HG03039 (cell line): ENCODE data around the gene DNM2.
"Not testable (repeated sequence)": the region's sequence is repeated elsewhere in the genome, so short reads cannot be mapped to it uniquely, and the experiment has no call there.

ENCODE experiments used
- ATAC-seq: cut with Tn5 transposase; IDR thresholded peaks from one replicate; pipeline ENCODE4 v1.9.1; 2021; ENCODE audit warnings: mild to moderate bottlenecking, moderate library complexity; ENCODE audit not compliant: unreplicated experiment

Gene DNM2

GRCh38 chr19:10717356-10718204 lies at the start of gene DNM2:
Gene DNM2, plus strand, starts transcription at chr19:10718079. Its CDS starts 164 bp downstream, at chr19:10718243.
- peak; percentile 80 for ATAC-seq

DNA sequence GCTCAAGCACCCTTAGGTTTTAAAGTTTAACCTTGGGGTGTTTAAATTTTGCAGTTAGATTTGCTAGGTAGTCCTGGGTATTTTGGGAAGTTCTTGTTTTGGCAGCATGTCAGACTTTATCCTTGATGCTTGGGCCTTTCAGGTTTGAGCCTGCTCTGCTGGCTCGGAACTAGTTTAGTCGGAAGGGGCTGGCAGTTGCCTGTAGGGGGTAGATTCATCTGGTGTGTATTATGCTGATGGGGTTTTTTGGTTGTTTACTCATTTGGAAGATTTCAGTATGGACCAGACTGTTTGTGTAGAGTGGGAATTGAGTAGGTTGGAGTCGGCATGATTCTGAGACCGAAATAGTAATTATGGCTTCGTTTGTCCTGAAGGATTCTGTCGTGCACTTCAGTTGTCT lies 48.6 kb upstream of the DNM2 start:
- ATAC-seq, result no peak

DNA sequence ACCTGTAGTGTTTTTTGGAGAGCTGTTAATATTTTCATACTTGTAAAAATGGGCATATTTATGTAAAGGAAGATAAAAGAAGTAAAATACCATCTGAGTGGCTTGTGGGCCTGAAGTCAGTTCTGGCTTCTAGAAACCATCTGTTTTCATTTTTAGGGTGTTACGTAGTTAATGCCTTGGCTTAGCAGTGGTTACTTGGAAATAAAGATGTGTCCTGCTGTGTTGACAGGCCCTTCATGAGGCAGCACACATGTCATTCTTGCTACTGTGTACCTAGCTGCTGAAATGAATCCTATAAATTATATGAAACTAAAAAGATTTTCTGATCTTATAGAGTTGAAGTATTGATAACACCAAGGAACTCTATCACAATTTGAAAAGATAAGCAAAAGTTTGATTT lies 47.7 kb upstream of the DNM2 start:
- ATAC-seq, result no peak

- no peak for ATAC-seq
Observed at GRCh38 chr19:10670876-10671804, 46.7 kb upstream of the DNM2 start.

- not testable (repeated sequence) for ATAC-seq
Observed at GRCh38 chr19:10671922-10672321, 46.0 kb upstream of the DNM2 start.

DNA sequence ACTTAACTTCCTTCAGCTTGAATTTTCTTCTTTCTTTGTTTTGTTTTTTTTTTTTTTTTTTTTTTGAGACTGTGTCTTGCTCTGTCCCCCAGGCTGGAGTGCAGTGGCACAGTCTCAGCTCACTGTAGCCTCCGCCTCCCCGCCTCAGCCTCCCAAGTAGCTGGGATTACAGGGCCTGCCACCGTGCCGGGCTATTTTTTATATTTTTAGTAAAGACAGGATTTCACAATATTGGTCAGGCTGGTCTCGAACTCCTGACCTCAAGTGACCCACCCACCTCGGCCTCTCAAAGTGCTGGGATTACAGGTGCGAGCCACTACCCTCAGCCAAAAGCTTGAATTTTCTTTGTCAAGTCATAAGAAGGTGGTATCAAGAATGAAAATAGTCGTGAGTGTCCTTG lies 42.7 kb upstream of the DNM2 start:
- not testable (repeated sequence) for ATAC-seq

DNA sequence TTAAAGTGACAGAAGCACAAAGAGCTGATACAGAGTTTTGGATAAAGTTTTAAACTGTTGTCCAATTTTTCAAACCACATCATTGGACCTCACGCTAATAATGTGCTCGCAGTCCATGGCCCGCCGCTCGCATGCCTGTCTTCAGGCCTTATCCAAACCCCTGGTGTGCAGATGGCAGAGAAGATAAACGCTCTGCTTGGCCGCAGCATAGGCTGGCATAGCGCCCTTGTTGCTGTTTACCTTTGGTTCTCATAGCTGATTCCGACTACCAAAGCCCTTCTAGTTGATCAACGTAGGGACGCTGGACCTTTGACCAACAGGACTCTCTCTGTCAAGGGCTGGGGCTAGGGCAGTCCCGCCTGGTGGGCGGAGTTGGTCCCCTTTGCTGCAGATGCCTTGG lies 40.1 kb upstream of the DNM2 start:
- no peak for ATAC-seq

DNA sequence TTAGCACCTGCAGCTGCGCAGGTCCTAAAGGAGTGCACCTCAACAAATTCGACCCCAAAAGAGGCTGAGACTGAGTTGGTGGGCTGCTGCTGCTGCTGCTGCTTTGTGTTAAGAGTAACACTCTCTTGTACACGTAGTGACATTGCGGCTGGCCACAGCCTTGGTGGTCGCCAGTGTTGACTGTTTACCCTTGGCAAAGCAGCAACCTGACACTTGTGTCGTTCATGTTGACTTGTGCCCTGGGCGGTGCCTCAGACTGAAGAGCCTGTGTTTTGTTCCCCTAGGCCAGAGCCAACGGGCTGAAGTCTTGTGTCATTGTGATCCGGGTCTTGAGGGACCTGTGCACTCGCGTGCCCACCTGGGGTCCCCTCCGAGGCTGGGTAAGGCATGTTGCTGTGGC lies 39.1 kb upstream of the DNM2 start:
- no peak for ATAC-seq

GRCh38 chr19:10679743-10680142 lies 38.1 kb upstream of the DNM2 start:
- no peak for ATAC-seq

DNA sequence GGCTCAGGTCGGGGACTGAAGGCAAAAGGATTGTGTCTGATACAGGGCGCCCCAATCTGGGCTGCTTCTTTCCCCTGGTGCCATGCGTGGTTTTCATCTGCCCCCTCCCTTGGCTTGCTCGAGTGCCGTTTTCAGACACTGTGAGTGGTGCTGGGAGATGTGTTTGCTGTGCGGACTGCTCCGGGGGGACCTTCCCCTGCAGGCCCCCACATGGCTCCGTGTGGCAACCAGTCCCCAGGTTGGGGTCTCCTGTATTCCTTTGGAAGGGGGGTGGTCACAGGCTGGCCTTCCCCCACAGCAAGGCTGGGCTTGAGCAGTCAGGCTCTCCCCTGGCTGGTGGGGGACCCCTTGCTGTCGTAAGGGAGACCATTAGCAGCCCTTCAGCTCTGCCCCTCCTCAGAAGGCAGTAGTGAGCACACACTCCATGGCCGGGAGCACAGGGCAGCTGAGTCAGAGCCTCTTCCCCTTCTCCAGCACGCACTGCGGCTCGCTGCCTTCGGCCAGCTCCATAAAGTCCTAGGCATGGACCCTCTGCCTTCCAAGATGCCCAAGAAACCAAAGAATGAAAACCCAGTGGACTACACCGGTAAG lies 37.2 kb upstream of the DNM2 start:
- ATAC-seq, result no peak

DNA sequence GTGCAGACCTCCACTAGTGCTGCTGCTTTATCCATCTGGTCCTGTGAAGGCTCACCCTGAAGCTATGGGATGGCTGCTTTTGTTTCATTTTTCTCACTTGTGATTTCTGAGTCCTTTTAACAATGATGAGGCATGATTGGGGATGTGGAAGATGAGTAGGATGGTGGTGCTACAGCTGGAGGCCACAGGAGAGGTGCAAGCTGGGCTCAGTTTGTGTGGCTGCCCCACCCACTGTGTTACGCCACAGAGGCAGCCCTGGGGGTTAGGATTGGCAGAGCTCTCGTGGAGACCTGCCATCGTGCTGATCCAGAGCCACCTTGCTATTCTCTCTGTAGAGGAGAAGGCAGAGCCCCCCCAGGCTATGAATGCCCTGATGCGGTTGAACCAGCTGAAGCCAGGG lies 36.2 kb upstream of the DNM2 start:
- no peak for ATAC-seq

DNA sequence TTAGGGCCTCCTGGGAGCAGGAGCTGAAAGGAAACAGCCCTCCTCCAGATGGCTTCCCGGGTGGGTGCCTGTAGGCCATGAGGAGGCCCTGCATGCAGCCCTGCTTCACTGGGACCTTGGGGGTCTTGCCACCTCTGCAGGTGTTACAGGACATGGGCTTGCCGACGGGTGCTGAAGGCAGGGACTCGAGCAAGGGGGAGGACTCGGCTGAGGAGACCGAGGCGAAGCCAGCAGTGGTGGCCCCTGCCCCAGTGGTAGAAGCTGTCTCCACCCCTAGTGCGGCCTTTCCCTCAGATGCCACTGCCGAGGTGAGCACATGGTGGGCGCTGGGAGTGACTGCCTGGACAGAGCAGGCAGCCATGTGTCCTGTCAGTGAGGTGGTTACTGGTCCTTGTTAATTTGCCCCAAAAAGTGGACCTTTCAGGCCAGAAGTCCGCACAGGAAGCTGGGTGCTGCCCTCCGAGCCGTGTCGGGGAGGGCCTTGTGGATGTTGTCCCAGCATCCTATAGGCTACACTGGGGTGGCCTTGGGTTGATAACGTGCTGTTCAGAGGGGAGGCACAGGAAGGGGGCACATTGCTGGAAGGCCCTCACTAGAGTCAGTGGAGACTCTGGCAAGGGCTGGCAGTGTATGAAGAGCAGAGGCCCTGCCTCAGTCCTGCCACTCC lies 35.3 kb upstream of the DNM2 start:
- ATAC-seq, result no peak

GRCh38 chr19:10683064-10683426 lies 34.8 kb upstream of the DNM2 start:
- ATAC-seq, result no peak

DNA sequence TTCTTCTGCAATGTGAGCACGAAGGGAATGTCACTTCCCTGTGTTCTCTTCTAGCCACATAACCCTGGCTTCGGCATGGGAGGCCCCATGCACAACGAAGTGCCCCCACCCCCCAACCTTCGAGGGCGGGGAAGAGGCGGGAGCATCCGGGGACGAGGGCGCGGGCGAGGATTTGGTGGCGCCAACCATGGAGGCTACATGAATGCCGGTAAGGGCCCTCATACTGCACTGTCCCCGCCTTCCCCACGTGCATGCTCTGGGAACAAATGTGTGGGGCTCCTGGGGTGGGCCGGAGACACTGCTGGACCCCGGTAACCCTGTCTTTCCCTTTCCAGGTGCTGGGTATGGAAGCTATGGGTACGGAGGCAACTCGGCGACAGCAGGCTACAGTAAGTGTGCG lies 34.3 kb upstream of the DNM2 start:
- ATAC-seq, result no peak

DNA sequence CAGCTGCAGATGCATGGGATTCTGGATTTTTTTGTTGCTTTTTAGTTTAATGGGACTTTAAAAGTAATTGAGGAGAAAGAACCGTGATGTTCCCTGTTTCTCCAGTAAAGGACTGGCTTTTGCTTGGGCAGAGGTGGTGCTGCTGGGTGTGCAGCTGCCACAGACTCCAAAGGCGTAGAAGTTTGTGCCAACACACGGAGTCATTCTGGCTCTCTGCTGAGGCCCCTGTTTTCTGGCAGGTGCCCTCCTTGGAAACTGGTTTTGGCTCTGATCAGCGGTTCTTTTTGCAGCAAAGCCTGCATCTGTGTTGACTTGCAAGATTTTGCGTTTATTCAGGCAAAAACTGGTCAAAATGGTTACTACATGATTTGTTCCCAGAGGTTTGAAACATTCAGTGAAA lies 32.7 kb upstream of the DNM2 start:
- no peak for ATAC-seq

- ATAC-seq, result no peak
Observed at GRCh38 chr19:10686193-10686592, 31.7 kb upstream of the DNM2 start.

GRCh38 chr19:10686661-10687517 lies 31.0 kb upstream of the DNM2 start:
- no peak for ATAC-seq

DNA sequence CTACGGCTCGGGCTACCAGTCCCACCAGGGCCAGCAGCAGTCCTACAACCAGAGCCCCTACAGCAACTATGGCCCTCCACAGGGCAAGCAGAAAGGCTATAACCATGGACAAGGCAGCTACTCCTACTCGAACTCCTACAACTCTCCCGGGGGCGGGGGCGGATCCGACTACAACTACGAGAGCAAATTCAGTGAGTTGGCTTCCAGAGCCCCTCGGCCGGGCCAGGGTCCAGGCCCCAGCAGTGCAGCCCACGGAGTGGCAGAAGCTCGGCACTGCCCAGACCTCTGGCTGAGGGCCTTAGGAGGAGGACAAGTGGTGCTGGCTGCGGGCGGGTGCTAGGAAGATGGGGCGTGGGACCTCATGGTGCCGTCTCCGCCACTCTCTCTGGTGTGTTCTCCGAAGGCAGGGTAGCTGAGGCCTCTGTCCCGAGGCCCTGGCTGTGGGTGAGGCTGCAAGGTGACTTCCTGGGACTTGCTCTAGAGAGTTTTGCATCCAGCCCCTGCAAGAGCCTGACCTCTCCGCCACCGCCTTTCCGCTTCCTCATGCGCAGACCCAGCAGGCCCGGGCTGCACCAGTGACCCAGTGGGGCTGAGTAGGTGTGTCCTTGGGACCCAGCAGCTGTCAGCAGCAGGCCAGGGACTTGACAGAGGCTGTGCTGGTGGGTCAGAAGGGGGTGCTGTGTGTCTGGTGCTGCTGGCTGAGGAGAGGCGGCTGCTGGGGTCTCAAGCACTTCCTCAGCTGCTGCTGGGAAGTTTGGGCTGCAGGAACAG lies 30.2 kb upstream of the DNM2 start:
- no peak for ATAC-seq

DNA sequence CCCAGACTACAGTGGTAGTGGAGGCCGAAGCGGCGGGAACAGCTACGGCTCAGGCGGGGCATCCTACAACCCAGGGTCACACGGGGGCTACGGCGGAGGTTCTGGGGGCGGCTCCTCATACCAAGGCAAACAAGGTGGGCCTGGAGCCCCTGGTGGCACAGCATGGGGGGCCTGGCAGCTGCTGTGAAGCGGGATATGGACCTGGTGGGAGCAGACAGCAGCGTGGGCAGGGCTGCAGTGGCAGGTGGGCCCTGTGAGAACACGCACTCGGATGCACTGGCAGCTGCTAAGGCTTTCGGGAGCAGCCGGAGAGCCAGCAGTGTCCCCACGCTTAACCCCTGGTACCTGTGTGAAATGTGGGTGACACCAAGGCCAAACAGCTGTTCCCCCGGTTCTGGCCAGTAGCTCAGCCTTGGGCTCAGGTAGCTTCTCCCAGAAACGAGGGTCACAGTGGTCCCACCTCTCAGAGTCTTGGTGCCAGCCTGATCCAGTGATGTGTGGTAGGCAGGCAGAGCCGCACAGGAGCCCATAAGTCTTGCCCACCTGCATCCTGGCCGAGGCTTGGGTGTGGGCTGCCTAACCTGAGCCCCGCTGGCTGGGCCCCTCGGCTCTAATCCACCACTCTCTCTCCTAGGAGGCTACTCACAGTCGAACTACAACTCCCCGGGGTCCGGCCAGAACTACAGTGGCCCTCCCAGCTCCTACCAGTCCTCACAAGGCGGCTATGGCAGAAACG lies 29.2 kb upstream of the DNM2 start:
- ATAC-seq, result no peak
